Activated T-cell treated with anti-CD3 and anti-CD28 coated beads, Interleukin-2, amount 50 U/mL, for 4 hours (primary cell): ENCODE measurements around the gene CCDC51. TPM values are rescaled to one million over a fixed set of nuclear protein-coding genes. Genes with fewer than 3 reads are reported as not detected.

Experiments used
- ATAC-seq, 2 donors: fragments of 200-7000 bp; cut with Tn5 transposase; one replicate each; pipeline ENCODE4 v1.10.0; 2021
- DNase-seq: peaks from one replicate; pipeline ENCODE4 v3.0.0-alpha.2; 2020
- H3K27me3 Mint-ChIP-seq: one replicate; pipeline ENCODE4 v1.8.0; 2021; ENCODE audit warnings: low read depth, mixed read lengths
- H3K36me3 Mint-ChIP-seq: one replicate; pipeline ENCODE4 v1.8.0; 2022; ENCODE audit warnings: mixed read lengths; ENCODE audit not compliant: insufficient read depth
- H3K4me1 Mint-ChIP-seq: one replicate; pipeline ENCODE4 v1.8.0; 2021; ENCODE audit warnings: low read depth, mixed read lengths
- H3K4me3 Mint-ChIP-seq: one replicate; pipeline ENCODE4 v1.8.0; 2021; ENCODE audit warnings: mild to moderate bottlenecking, moderate library complexity, mixed read lengths
- H3K9me3 Mint-ChIP-seq: one replicate; pipeline ENCODE4 v1.8.0; 2021; ENCODE audit warnings: mixed read lengths
- total RNA-seq, 3 donors: library from RNA; stranded (reverse); gene quantifications; one replicate each; pipeline ENCODE4 v1.2.1, GENCODE V29; 2021

The CCDC51 gene
- total RNA-seq, 3 donors from 2014 or later: 21.7 to 29.4 (median 24.7) TPM

DNA sequence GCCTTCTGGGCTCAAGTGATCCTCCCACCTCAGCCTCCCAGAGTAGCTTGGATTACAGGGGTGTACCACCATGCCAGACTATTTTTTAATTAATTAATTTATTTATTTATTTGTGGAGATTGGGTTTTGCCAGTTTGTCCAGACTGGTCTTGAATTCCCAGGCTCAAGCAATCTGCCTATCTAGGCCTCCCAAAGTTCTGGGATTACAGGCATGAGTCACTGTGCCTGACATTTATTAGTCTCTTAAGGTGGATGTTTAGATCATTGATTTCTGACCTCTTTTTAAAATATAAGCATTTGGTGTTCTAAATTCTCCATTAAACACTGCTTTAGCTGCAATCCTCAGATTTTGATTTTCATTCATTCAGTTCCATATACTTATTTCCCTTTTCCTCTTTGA is 52.3 kb downstream of the CCDC51 start:
- no peaks in the 10 kb centered on the region for H3K36me3 Mint-ChIP-seq
- no peaks in the 10 kb centered on the region for H3K4me1 Mint-ChIP-seq
- no peaks in the 10 kb centered on the region for H3K9me3 Mint-ChIP-seq
- no peak for DNase-seq
- H3K4me3 Mint-ChIP-seq: no peak overlapping the region
- ATAC-seq: no peak
- H3K27me3 Mint-ChIP-seq: peaks cover 12% of the 10 kb centered on the region

Other genes with a start within 250 kb of the CCDC51 start
- not detected for gene CAMP, start 216.6 kb downstream of the CCDC51 start, total RNA-seq
- gene ZNF589, start 199.0 kb downstream of the CCDC51 start, total RNA-seq: 10 to 100 TPM; 21.4 to 22.5 (median 21.5) TPM
- gene NME6, start 138.8 kb downstream of the CCDC51 start, total RNA-seq: 10 to 100 TPM; 35.4 to 44.1 (median 37.9) TPM
- not detected for gene SPINK8, start 106.5 kb downstream of the CCDC51 start, total RNA-seq
- not detected for gene FBXW12, start 67.9 kb downstream of the CCDC51 start, total RNA-seq
- 1 to 10 TPM; 6.0 to 7.2 (median 6.8) TPM for gene PLXNB1, start 10.0 kb downstream of the CCDC51 start, total RNA-seq
- 100 to 1,000 TPM; 306 to 337 (median 326) TPM for gene TMA7, start 138 bp upstream of the CCDC51 start, total RNA-seq
- 10 to 100 TPM; 17.3 to 17.6 (median 17.5) TPM for gene ATRIP, start 6.6 kb upstream of the CCDC51 start, total RNA-seq
- gene SHISA5, start 64.1 kb upstream of the CCDC51 start, total RNA-seq: 10 to 100 TPM; 59.9 to 88.8 (median 62.7) TPM
- under 1 TPM; 0.65 to 0.92 (median 0.78) TPM for gene PFKFB4, start 116.7 kb upstream of the CCDC51 start, total RNA-seq
- gene UCN2, start 123.7 kb upstream of the CCDC51 start, total RNA-seq: under 1 TPM in 1 of 3 donors, not detected in 2; 0.13 TPM
- under 1 TPM; 0.38 to 0.53 (median 0.40) TPM for gene COL7A1, start 155.2 kb upstream of the CCDC51 start, total RNA-seq
- gene UQCRC1, start 169.5 kb upstream of the CCDC51 start, total RNA-seq: 100 to 1,000 TPM; 178 to 200 (median 193) TPM
- gene TMEM89, start 181.7 kb upstream of the CCDC51 start, total RNA-seq: not detected
- gene SLC26A6, start 195.3 kb upstream of the CCDC51 start, total RNA-seq: 10 to 100 TPM; 14.4 to 17.5 (median 17.2) TPM
- gene CELSR3, start 222.8 kb upstream of the CCDC51 start, total RNA-seq: 10 to 100 TPM; 11.0 to 15.0 (median 12.3) TPM
- 10 to 100 TPM; 21.3 to 24.3 (median 22.0) TPM for gene NCKIPSD, start 245.8 kb upstream of the CCDC51 start, total RNA-seq